Measurements from ENCODE around the gene RAB32. TPM values are rescaled to one million over a fixed set of nuclear protein-coding genes. Genes with fewer than 3 reads are reported as not detected.

RAB32 gene
- total and polyA plus RNA-seq, 2 experiments from 2014 or later, result 165 to 239 TPM

- in situ Hi-C loops (cut with MboI), result no loop called here
Measured at GRCh38 chr6:146592451-146592850, 48.8 kb downstream of the RAB32 start.

GRCh38 chr6:146593986-146594385 is 50.4 kb downstream of the RAB32 start:
- in situ Hi-C loops (cut with MboI), result no loop called here
- Histone ChIP-seq H3F3A (ENCODE audit: insufficient read depth) (no peaks in the 10 kb centered on the region), H2AFZ (no peak overlapping the region), H3K4me1 (ENCODE audit: insufficient read depth) (no peaks in the 10 kb centered on the region; the same call in 1 of the 2 replicates), H3K27ac (no peak overlapping the region), H3K4me3 (no peak overlapping the region), H3K4me2 (ENCODE audit: unreplicated experiment) (no peak overlapping the region), H3K36me3 (ENCODE audit: low read depth) (no peaks in the 10 kb centered on the region), H3K9me3 (ENCODE audit: low read depth) (no peaks in the 10 kb centered on the region), H3K9me2 (ENCODE audit: insufficient read depth) (no peaks in the 10 kb centered on the region), H3K9ac (no peak overlapping the region), H4K20me1 (ENCODE audit: insufficient read depth) (no peaks in the 10 kb centered on the region), H3K27me3 (replicated peaks; ENCODE audit: insufficient read depth) (no peaks in the 10 kb centered on the region; the same call in 1 of the 2 replicates), H3K79me2 (ENCODE audit: insufficient read depth) (no peaks in the 10 kb centered on the region)
- no peak for TF ChIP-seq EZH2phosphoT487 (IDR thresholded peaks at IDR 0.05; ENCODE audit: insufficient read depth, low read depth)
- TF ChIP-seq EZH2 (IDR thresholded peaks at IDR 0.05; ENCODE audit: insufficient read depth, poor library complexity, severe bottlenecking), result no peak
- no peak for DNase-seq
- 55 to 56% methylated on average over 2 of the region's 2 CpGs for WGBS, 2 experiments (ENCODE audit: low coverage in 1 of 2, low lambda C conversion rate in 2 of 2, missing lambda C conversion rate in 2 of 2)

More at GRCh38 chr6:146592451-146592850, 48.8 kb downstream of the RAB32 start:
- no peak for TF ChIP-seq EZH2phosphoT487 (IDR thresholded peaks at IDR 0.05; ENCODE audit: insufficient read depth, low read depth)
- no peaks in the 10 kb centered on the region for H3K4me1 ChIP-seq (ENCODE audit: insufficient read depth)
- H3K9me3 ChIP-seq (ENCODE audit: low read depth), result no peaks in the 10 kb centered on the region
- H3K4me2 ChIP-seq (ENCODE audit: unreplicated experiment), result no peak overlapping the region
- no peaks in the 10 kb centered on the region for H3K36me3 ChIP-seq (ENCODE audit: low read depth)
- H3K9me2 ChIP-seq (ENCODE audit: insufficient read depth), result no peaks in the 10 kb centered on the region
- H3K27me3 ChIP-seq (replicated peaks; ENCODE audit: insufficient read depth), result no peaks in the 10 kb centered on the region; the same call in 1 of the 2 replicates
- no peak overlapping the region for H3K9ac ChIP-seq
- DNase-seq, result no peak
- no peak overlapping the region for H3K27ac ChIP-seq
- no peak overlapping the region for H2AFZ ChIP-seq
- no peaks in the 10 kb centered on the region for H3F3A ChIP-seq (ENCODE audit: insufficient read depth)
- no peaks in the 10 kb centered on the region for H3K79me2 ChIP-seq (ENCODE audit: insufficient read depth)
- no peaks in the 10 kb centered on the region for H4K20me1 ChIP-seq (ENCODE audit: insufficient read depth)
- no peak overlapping the region for H3K4me3 ChIP-seq

- no peak for DNase-seq
- Histone ChIP-seq H3K79me2 (ENCODE audit: insufficient read depth) (no peaks in the 10 kb centered on the region), H3K4me2 (ENCODE audit: unreplicated experiment) (no peak overlapping the region), H3K4me1 (ENCODE audit: insufficient read depth) (no peaks in the 10 kb centered on the region; the same call in 1 of the 2 replicates), H3K4me3 (no peak overlapping the region), H2AFZ (no peak overlapping the region), H3K9me3 (ENCODE audit: low read depth) (no peaks in the 10 kb centered on the region), H3K9ac (no peak overlapping the region), H3F3A (ENCODE audit: insufficient read depth) (no peaks in the 10 kb centered on the region), H3K27ac (no peak overlapping the region), H4K20me1 (ENCODE audit: insufficient read depth) (no peaks in the 10 kb centered on the region), H3K9me2 (ENCODE audit: insufficient read depth) (no peaks in the 10 kb centered on the region), H3K36me3 (ENCODE audit: low read depth) (no peaks in the 10 kb centered on the region), H3K27me3 (replicated peaks; ENCODE audit: insufficient read depth) (no peaks in the 10 kb centered on the region; the same call in 1 of the 2 replicates)
- WGBS, 2 experiments (ENCODE audit: low coverage in 1 of 2, low lambda C conversion rate in 2 of 2, missing lambda C conversion rate in 2 of 2), result 57 to 67% methylated on average over 1 of the region's 1 CpG
- in situ Hi-C loops (cut with MboI), result no loop called here
- TF ChIP-seq EZH2phosphoT487 (IDR thresholded peaks at IDR 0.05; ENCODE audit: insufficient read depth, low read depth), result no peak
- TF ChIP-seq EZH2 (IDR thresholded peaks at IDR 0.05; ENCODE audit: insufficient read depth, poor library complexity, severe bottlenecking), result no peak
Measured at GRCh38 chr6:146594495-146594894, 50.9 kb downstream of the RAB32 start.

- H2AFZ ChIP-seq, result no peak overlapping the region
- 76 to 94% methylated on average over 2 of the region's 2 CpGs for WGBS, 2 experiments (ENCODE audit: low coverage in 1 of 2, low lambda C conversion rate in 2 of 2, missing lambda C conversion rate in 2 of 2)
- no peak overlapping the region for H3K27ac ChIP-seq
- no peaks in the 10 kb centered on the region for H4K20me1 ChIP-seq (ENCODE audit: insufficient read depth)
- no peaks in the 10 kb centered on the region; the same call in 1 of the 2 replicates for H3K27me3 ChIP-seq (replicated peaks; ENCODE audit: insufficient read depth)
- H3K9me3 ChIP-seq (ENCODE audit: low read depth), result no peaks in the 10 kb centered on the region
- no peak for TF ChIP-seq EZH2phosphoT487 (IDR thresholded peaks at IDR 0.05; ENCODE audit: insufficient read depth, low read depth)
- no peak for TF ChIP-seq EZH2 (IDR thresholded peaks at IDR 0.05; ENCODE audit: insufficient read depth, poor library complexity, severe bottlenecking)
- H3K4me2 ChIP-seq (ENCODE audit: unreplicated experiment), result no peak overlapping the region
- no peaks in the 10 kb centered on the region for H3K36me3 ChIP-seq (ENCODE audit: low read depth)
- no peak for DNase-seq
- no peaks in the 10 kb centered on the region; the same call in 1 of the 2 replicates for H3K4me1 ChIP-seq (ENCODE audit: insufficient read depth)
- H3K9me2 ChIP-seq (ENCODE audit: insufficient read depth), result no peaks in the 10 kb centered on the region
- H3K79me2 ChIP-seq (ENCODE audit: insufficient read depth), result no peaks in the 10 kb centered on the region
- in situ Hi-C loops (cut with MboI), result no loop called here
- H3K9ac ChIP-seq, result no peak overlapping the region
- H3F3A ChIP-seq (ENCODE audit: insufficient read depth), result no peaks in the 10 kb centered on the region
- no peak overlapping the region for H3K4me3 ChIP-seq
Measured at GRCh38 chr6:146595972-146596731, 52.5 kb downstream of the RAB32 start.

Measured in GM23248 (cell line).